Mesenchymal stem cell (in vitro differentiated cells and primary cell): ENCODE measurements around the gene ALDH9A1.

ENCODE experiments used
- DNase-seq: peaks from one replicate; pipeline ENCODE4 v3.0.0-alpha.2; 2013
- H2AFZ ChIP-seq: one replicate; pipeline ENCODE4 v1.6.1; 2013; ENCODE audit warnings: low read depth, mild to moderate bottlenecking, control low read depth, inconsistent platforms, low read length, moderate library complexity
- H2AK5ac ChIP-seq: 2 replicates; pipeline ENCODE4 v1.6.1; 2013; ENCODE audit warnings: low read length, moderate library complexity, mild to moderate bottlenecking, inconsistent platforms; ENCODE audit not compliant: severe bottlenecking
- H2BK120ac ChIP-seq: one replicate; pipeline ENCODE4 v1.6.1; 2013; ENCODE audit warnings: low read depth, mild to moderate bottlenecking, inconsistent platforms, low read length, moderate library complexity
- H2BK12ac ChIP-seq, 2 experiments: one replicate each; pipeline ENCODE4 v1.6.1; 2013; ENCODE audit warnings: inconsistent platforms in 2 of 2, low read length in 2 of 2, mild to moderate bottlenecking in 2 of 2, moderate library complexity in 2 of 2, control low read depth in 1 of 2
- H2BK15ac ChIP-seq: one replicate; pipeline ENCODE4 v1.6.1; 2013; ENCODE audit warnings: mild to moderate bottlenecking, low read depth, inconsistent platforms; ENCODE audit not compliant: poor library complexity, severe bottlenecking
- H2BK5ac ChIP-seq: 2 replicates; pipeline ENCODE4 v1.6.1; 2013; ENCODE audit warnings: low read depth, mild to moderate bottlenecking, low read length, control low read depth, inconsistent platforms; ENCODE audit not compliant: poor library complexity, severe bottlenecking
- H3K14ac ChIP-seq, 2 experiments: one replicate each; pipeline ENCODE4 v1.6.1; 2013; ENCODE audit warnings: inconsistent platforms in 2 of 2, low read length in 2 of 2, control low read depth in 1 of 2, mild to moderate bottlenecking in 1 of 2, moderate library complexity in 1 of 2
- H3K18ac ChIP-seq, 2 experiments: one replicate each; pipeline ENCODE4 v1.6.1; 2013; ENCODE audit warnings: inconsistent platforms in 2 of 2, low read length in 2 of 2, control low read depth in 1 of 2, low read depth in 1 of 2, mild to moderate bottlenecking in 1 of 2
- H3K23ac ChIP-seq, 2 experiments: one replicate each; pipeline ENCODE4 v1.6.1; 2013; ENCODE audit warnings: inconsistent platforms in 2 of 2, low read length in 2 of 2, mild to moderate bottlenecking in 2 of 2, moderate library complexity in 2 of 2, control low read depth in 1 of 2
- H3K27ac ChIP-seq: 2 replicates; pipeline ENCODE4 v1.5.1; 2013; ENCODE audit warnings: mild to moderate bottlenecking, moderate library complexity, low read length, control low read depth, inconsistent platforms; ENCODE audit not compliant: poor library complexity, severe bottlenecking
- H3K27me3 ChIP-seq, 2 experiments: 2 replicates each; pipeline versions ENCODE4 v1.6.1 to v1.7.0; 2013; ENCODE audit warnings: low read length in 2 of 2, mild to moderate bottlenecking in 2 of 2, moderate library complexity in 2 of 2, control low read depth in 1 of 2, inconsistent platforms in 1 of 2; ENCODE audit not compliant: control insufficient read depth in 1 of 2, insufficient read depth in 1 of 2
- H3K36me3 ChIP-seq, 2 experiments: 2 replicates each; pipeline versions ENCODE4 v1.6.1 to v1.7.0; 2013; ENCODE audit warnings: low read length in 2 of 2, control low read depth in 1 of 2, inconsistent platforms in 1 of 2, low read depth in 1 of 2, mild to moderate bottlenecking in 1 of 2; ENCODE audit not compliant: insufficient read depth in 2 of 2, control insufficient read depth in 1 of 2
- H3K4ac ChIP-seq, 2 experiments: one replicate each; pipeline ENCODE4 v1.6.1; 2013; ENCODE audit warnings: inconsistent platforms in 2 of 2, low read length in 2 of 2, mild to moderate bottlenecking in 2 of 2, moderate library complexity in 2 of 2, control low read depth in 1 of 2, low read depth in 1 of 2
- H3K4me1 ChIP-seq: 2 replicates; pipeline ENCODE4 v1.6.1; 2013; ENCODE audit warnings: low read depth, low read length, control low read depth; ENCODE audit not compliant: control insufficient read depth, insufficient read depth
- H3K4me2 ChIP-seq: 2 replicates; pipeline ENCODE4 v1.6.1; 2013; ENCODE audit warnings: low read length, mild to moderate bottlenecking, inconsistent platforms; ENCODE audit not compliant: poor library complexity, severe bottlenecking
- H3K4me3 ChIP-seq, 2 experiments: 2 replicates each; pipeline versions ENCODE4 v1.5.1 to v1.7.0; 2013; ENCODE audit warnings: low read length in 2 of 2, mild to moderate bottlenecking in 2 of 2, control low read depth in 1 of 2, low read depth in 1 of 2; ENCODE audit not compliant: insufficient read depth in 1 of 2
- H3K79me1 ChIP-seq: replicated peaks from 2 replicates; pipeline ENCODE4 v1.6.1; 2013; ENCODE audit warnings: mild to moderate bottlenecking, control low read depth, low read length, inconsistent platforms; ENCODE audit not compliant: poor library complexity, severe bottlenecking
- H3K9ac ChIP-seq: 2 replicates; pipeline ENCODE4 v1.7.0; 2013; ENCODE audit warnings: mild to moderate bottlenecking, low read length, moderate library complexity
- H3K9me3 ChIP-seq: 2 replicates; pipeline ENCODE4 v1.7.0; 2013; ENCODE audit warnings: mild to moderate bottlenecking, low read length; ENCODE audit not compliant: control insufficient read depth
- H4K8ac ChIP-seq: one replicate; pipeline ENCODE4 v1.6.1; 2013; ENCODE audit warnings: inconsistent platforms, mild to moderate bottlenecking, low read length, moderate library complexity
- H4K91ac ChIP-seq: one replicate; pipeline ENCODE4 v1.6.1; 2013; ENCODE audit warnings: mild to moderate bottlenecking, low read length, inconsistent platforms
- WGBS: methylation state at CpG from one replicate; pipeline ENCODE4 v1.1.7; 2013; ENCODE audit warnings: mixed read lengths; 5-methylcytosine and 5-hydroxymethylcytosine counted together

ALDH9A1 gene

DNA sequence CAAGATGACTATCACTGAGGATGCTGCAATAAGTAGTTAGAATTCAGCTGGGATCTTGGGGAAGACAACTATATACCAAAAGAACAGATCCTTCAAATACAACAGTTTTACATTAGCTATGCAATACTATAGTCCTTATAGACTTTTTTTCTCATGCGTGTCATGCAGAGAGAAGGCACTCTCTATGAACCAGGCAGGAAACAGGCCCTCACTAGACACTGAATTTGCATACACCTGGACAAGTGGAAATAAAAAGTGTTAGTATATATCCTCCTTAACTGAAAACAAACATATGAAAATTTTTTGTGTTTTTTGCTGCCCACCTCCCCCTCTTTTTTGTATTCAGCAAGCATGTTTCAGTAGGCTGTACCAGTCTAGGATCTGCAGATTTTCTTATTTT, 40.4 kb upstream of the ALDH9A1 start:
- H3K14ac ChIP-seq, result no peak overlapping the region
- no peaks in the 10 kb centered on the region for H3K4me1 ChIP-seq
- no peak overlapping the region for H2BK5ac ChIP-seq
- H3K4me2 ChIP-seq, result no peak overlapping the region
- no CpG with 5 or more reads among the region's 1 CpG for WGBS
- H3K79me1 ChIP-seq, result peaks cover 19% of the 10 kb centered on the region
- no peaks in the 10 kb centered on the region for H3K9me3 ChIP-seq
- no peak overlapping the region for H4K91ac ChIP-seq
- no peak overlapping the region for H3K23ac ChIP-seq
- H3K27me3 ChIP-seq, result no peaks in the 10 kb centered on the region
- no peak overlapping the region for H3K4ac ChIP-seq
- no peak for DNase-seq
- H2AFZ ChIP-seq, result no peak overlapping the region
- no peak overlapping the region for H4K8ac ChIP-seq
- H2AK5ac ChIP-seq, result no peak overlapping the region
- no peak overlapping the region for H2BK12ac ChIP-seq
- H3K4me3 ChIP-seq, result no peak overlapping the region
- H3K27ac ChIP-seq, result no peak overlapping the region
- peaks cover 17 to 67% of the 10 kb centered on the region in 2 experiments for H3K36me3 ChIP-seq
- no peak overlapping the region for H2BK120ac ChIP-seq
- no peak overlapping the region for H3K18ac ChIP-seq
- H2BK15ac ChIP-seq, result no peak overlapping the region
- H3K9ac ChIP-seq, result no peak overlapping the region

GRCh38 chr1:165737196-165737595, 38.8 kb upstream of the ALDH9A1 start:
- Histone ChIP-seq H3K27me3 (no peaks in the 10 kb centered on the region), H3K27ac (no peak overlapping the region), H2BK12ac (no peak overlapping the region), H3K9ac (no peak overlapping the region), H2BK5ac (no peak overlapping the region), H3K4me3 (no peak overlapping the region), H4K91ac (no peak overlapping the region), H2AFZ (no peak overlapping the region), H2AK5ac (no peak overlapping the region), H3K36me3 (peaks cover 16 to 66% of the 10 kb centered on the region in 2 experiments), H3K4me2 (no peak overlapping the region), H3K23ac (no peak overlapping the region), H3K18ac (no peak overlapping the region), H3K4me1 (no peaks in the 10 kb centered on the region), H3K14ac (no peak overlapping the region), H3K79me1 (peaks cover 18% of the 10 kb centered on the region), H2BK120ac (no peak overlapping the region), H3K4ac (no peak overlapping the region), H4K8ac (no peak overlapping the region), H3K9me3 (no peaks in the 10 kb centered on the region), H2BK15ac (no peak overlapping the region)
- no peak for DNase-seq

- no peak overlapping the region for H3K9ac ChIP-seq
These were observed 36.5 kb upstream of the ALDH9A1 start for GRCh38 chr1:165734906-165735305.

GRCh38 chr1:165726841-165727240, 28.5 kb upstream of the ALDH9A1 start:
- Histone ChIP-seq H2AK5ac (no peak overlapping the region), H2BK120ac (no peak overlapping the region), H3K9ac (no peak overlapping the region), H3K4ac (no peak overlapping the region), H2BK15ac (no peak overlapping the region), H3K14ac (no peak overlapping the region), H3K4me2 (no peak overlapping the region), H2AFZ (no peak overlapping the region), H3K4me1 (no peaks in the 10 kb centered on the region), H2BK5ac (no peak overlapping the region), H3K9me3 (no peaks in the 10 kb centered on the region), H3K27me3 (no peaks in the 10 kb centered on the region), H3K79me1 (peaks cover 4% of the 10 kb centered on the region), H2BK12ac (no peak overlapping the region), H3K36me3 (peaks cover 5 to 46% of the 10 kb centered on the region in 2 experiments), H3K18ac (no peak overlapping the region), H3K23ac (no peak overlapping the region), H3K27ac (no peak overlapping the region), H3K4me3 (no peak overlapping the region), H4K8ac (no peak overlapping the region), H4K91ac (no peak overlapping the region)
- no peak for DNase-seq
- no CpG with 5 or more reads among the region's 2 CpGs for WGBS

More at GRCh38 chr1:165734906-165735305, 36.5 kb upstream of the ALDH9A1 start:
- H3K27ac ChIP-seq, result no peak overlapping the region
- H2BK120ac ChIP-seq, result no peak overlapping the region
- 100% methylated on average over 1 of the region's 3 CpGs for WGBS
- no peaks in the 10 kb centered on the region for H3K27me3 ChIP-seq
- H3K18ac ChIP-seq, result no peak overlapping the region
- H3K14ac ChIP-seq, result no peak overlapping the region
- H3K23ac ChIP-seq, result no peak overlapping the region
- H3K36me3 ChIP-seq, result peaks cover 16 to 57% of the 10 kb centered on the region in 2 experiments
- no peak overlapping the region for H2AK5ac ChIP-seq
- H3K4me2 ChIP-seq, result no peak overlapping the region
- H4K91ac ChIP-seq, result no peak overlapping the region
- DNase-seq, result no peak
- H4K8ac ChIP-seq, result no peak overlapping the region
- H2BK15ac ChIP-seq, result no peak overlapping the region
- no peak overlapping the region for H3K4ac ChIP-seq
- H3K79me1 ChIP-seq, result peaks cover 15% of the 10 kb centered on the region
- no peak overlapping the region for H3K4me3 ChIP-seq
- no peak overlapping the region for H2BK12ac ChIP-seq
- H3K4me1 ChIP-seq, result no peaks in the 10 kb centered on the region
- no peaks in the 10 kb centered on the region for H3K9me3 ChIP-seq
- no peak overlapping the region for H2BK5ac ChIP-seq
- H2AFZ ChIP-seq, result no peak overlapping the region
